BE2C (cell line): ENCODE data around the gene CCN6.

Experiments
- DNase-seq: peaks from one replicate; pipeline ENCODE4 v3.0.0-alpha.2; 2020
- H3K27me3 ChIP-seq: fragments of 250-450 bp; sonication (Bioruptor Pico); 2 replicates; pipeline ENCODE4 v1.5.1; 2020; ENCODE audit warnings: mild to moderate bottlenecking
- H3K36me3 ChIP-seq: fragments of 250-450 bp; sonication (Bioruptor Pico); 2 replicates; pipeline ENCODE4 v1.5.1; 2020; ENCODE audit warnings: mild to moderate bottlenecking
- H3K4me1 ChIP-seq: fragments of 250-450 bp; sonication (Bioruptor Pico); 2 replicates; pipeline ENCODE4 v1.5.1; 2020
- H3K4me3 ChIP-seq: 2 replicates; pipeline ENCODE4 v1.5.1; 2011; ENCODE audit warnings: low read depth, low read length
- H3K9me3 ChIP-seq: fragments of 250-450 bp; sonication (Bioruptor Pico); 2 replicates; pipeline ENCODE4 v1.5.1; 2020
- CTCF ChIP-seq: IDR thresholded peaks from 2 replicates; pipeline ENCODE4 v1.5.1; 2012; ENCODE audit warnings: mild to moderate bottlenecking, low read depth, low read length

Gene CCN6

GRCh38 chr6:112030206-112030960 lies 23.5 kb upstream of the CCN6 start:
- no peaks in the 10 kb centered on the region; the same call in 1 of the 2 replicates for H3K4me1 ChIP-seq
- no peak for DNase-seq
- no peaks in the 10 kb centered on the region for H3K27me3 ChIP-seq
- H3K4me3 ChIP-seq = no peak overlapping the region
- no peaks in the 10 kb centered on the region for H3K36me3 ChIP-seq
- H3K9me3 ChIP-seq = no peaks in the 10 kb centered on the region
- TF ChIP-seq CTCF = no peak

GRCh38 chr6:112030961-112031660 lies 22.8 kb upstream of the CCN6 start:
- Histone ChIP-seq H3K9me3 (no peaks in the 10 kb centered on the region), H3K36me3 (no peaks in the 10 kb centered on the region), H3K4me1 (no peaks in the 10 kb centered on the region; the same call in 1 of the 2 replicates), H3K4me3 (no peak overlapping the region), H3K27me3 (no peaks in the 10 kb centered on the region)
- no peak for TF ChIP-seq CTCF
- no peak for DNase-seq

- Histone ChIP-seq H3K4me3 (no peak overlapping the region), H3K36me3 (no peaks in the 10 kb centered on the region), H3K9me3 (no peaks in the 10 kb centered on the region), H3K4me1 (no peaks in the 10 kb centered on the region; the same call in 1 of the 2 replicates), H3K27me3 (no peaks in the 10 kb centered on the region)
- DNase-seq = no peak
- no peak for TF ChIP-seq CTCF
These were observed 21.9 kb upstream of the CCN6 start for GRCh38 chr6:112031960-112032359.

- no peaks in the 10 kb centered on the region; the same call in 1 of the 2 replicates for H3K4me1 ChIP-seq
- H3K9me3 ChIP-seq = no peaks in the 10 kb centered on the region
- no peaks in the 10 kb centered on the region for H3K27me3 ChIP-seq
- H3K4me3 ChIP-seq = no peak overlapping the region
- DNase-seq = no peak
- H3K36me3 ChIP-seq = no peaks in the 10 kb centered on the region
- no peak for TF ChIP-seq CTCF
These were observed 21.2 kb upstream of the CCN6 start for GRCh38 chr6:112032728-112033127.

GRCh38 chr6:112033791-112034615 lies 19.9 kb upstream of the CCN6 start:
- no peak for DNase-seq
- Histone ChIP-seq H3K4me1 (no peaks in the 10 kb centered on the region; the same call in 1 of the 2 replicates), H3K27me3 (no peaks in the 10 kb centered on the region), H3K4me3 (no peak overlapping the region), H3K36me3 (no peaks in the 10 kb centered on the region), H3K9me3 (no peaks in the 10 kb centered on the region)
- TF ChIP-seq CTCF = no peak
